ENCODE results near the gene EXOC3L2.

Gene EXOC3L2

GRCh38 chr19:45175515-45176345 lies 69.5 kb downstream of the EXOC3L2 start:
- H3F3A ChIP-seq (ENCODE audit: insufficient read depth), result no peaks in the 10 kb centered on the region
- TF ChIP-seq EZH2phosphoT487 (conservative IDR thresholded peaks at IDR 0.05; ENCODE audit: low read length), result no peak
- TF ChIP-seq CTCF (IDR thresholded peaks at IDR 0.05; ENCODE audit: insufficient read depth, low read length, poor library complexity, severe bottlenecking), result no peak
- no peak overlapping the region for H3K9ac ChIP-seq (ENCODE audit: low read length)
- H3K4me3 ChIP-seq (ENCODE audit: insufficient read depth, low read length, poor library complexity, severe bottlenecking), result no peak overlapping the region
- no peaks in the 10 kb centered on the region for H4K20me1 ChIP-seq (ENCODE audit: low read depth, low read length)
- no peaks in the 10 kb centered on the region for H3K27me3 ChIP-seq (ENCODE audit: low read length)
- no peak overlapping the region for H3K27ac ChIP-seq (ENCODE audit: low read depth, low read length)
- H3K79me2 ChIP-seq (ENCODE audit: insufficient read depth, low read length), result peaks cover 12% of the 10 kb centered on the region; the same call in 1 of the 2 replicates
- no peak overlapping the region for H2AFZ ChIP-seq (ENCODE audit: low read depth, low read length, severe bottlenecking)
- H3K36me3 ChIP-seq (ENCODE audit: low read length), result no peaks in the 10 kb centered on the region
- no peaks in the 10 kb centered on the region for H3K9me3 ChIP-seq (ENCODE audit: insufficient read depth, low read length)
- H3K9me2 ChIP-seq (replicated peaks; ENCODE audit: insufficient read depth, low read length), result no peaks in the 10 kb centered on the region
- no peak overlapping the region for H3K4me2 ChIP-seq (ENCODE audit: low read depth, low read length, poor library complexity, severe bottlenecking)

- no peak overlapping the region for H3K27ac ChIP-seq (ENCODE audit: low read depth, low read length)
- no peaks in the 10 kb centered on the region for H3K9me3 ChIP-seq (ENCODE audit: insufficient read depth, low read length)
- no peak overlapping the region for H3K4me2 ChIP-seq (ENCODE audit: low read depth, low read length, poor library complexity, severe bottlenecking)
- no peak overlapping the region for H3K4me3 ChIP-seq (ENCODE audit: insufficient read depth, low read length, poor library complexity, severe bottlenecking)
- TF ChIP-seq EZH2phosphoT487 (conservative IDR thresholded peaks at IDR 0.05; ENCODE audit: low read length), result no peak
- TF ChIP-seq CTCF (IDR thresholded peaks at IDR 0.05; ENCODE audit: insufficient read depth, low read length, poor library complexity, severe bottlenecking), result no peak
- peaks cover under 1% of the 10 kb centered on the region; the same call in 1 of the 2 replicates for H3K79me2 ChIP-seq (ENCODE audit: insufficient read depth, low read length)
- H3K27me3 ChIP-seq (ENCODE audit: low read length), result no peaks in the 10 kb centered on the region
- no peaks in the 10 kb centered on the region for H3K36me3 ChIP-seq (ENCODE audit: low read length)
- H3K9me2 ChIP-seq (replicated peaks; ENCODE audit: insufficient read depth, low read length), result no peaks in the 10 kb centered on the region
- H2AFZ ChIP-seq (ENCODE audit: low read depth, low read length, severe bottlenecking), result no peak overlapping the region
- H3K9ac ChIP-seq (ENCODE audit: low read length), result no peak overlapping the region
- H4K20me1 ChIP-seq (ENCODE audit: low read depth, low read length), result no peaks in the 10 kb centered on the region
- no peaks in the 10 kb centered on the region for H3F3A ChIP-seq (ENCODE audit: insufficient read depth)
Measured at GRCh38 chr19:45173816-45174215, 71.4 kb downstream of the EXOC3L2 start.

GRCh38 chr19:45172611-45173208 lies 72.5 kb downstream of the EXOC3L2 start:
- TF ChIP-seq CTCF (IDR thresholded peaks at IDR 0.05; ENCODE audit: insufficient read depth, low read length, poor library complexity, severe bottlenecking) (no peak), EZH2phosphoT487 (conservative IDR thresholded peaks at IDR 0.05; ENCODE audit: low read length) (no peak)
- no peak overlapping the region for H3K4me3 ChIP-seq (ENCODE audit: insufficient read depth, low read length, poor library complexity, severe bottlenecking)
- no peak overlapping the region for H2AFZ ChIP-seq (ENCODE audit: low read depth, low read length, severe bottlenecking)
- no peaks in the 10 kb centered on the region for H3K9me3 ChIP-seq (ENCODE audit: insufficient read depth, low read length)
- no peaks in the 10 kb centered on the region for H3F3A ChIP-seq (ENCODE audit: insufficient read depth)
- no peaks in the 10 kb centered on the region for H3K27me3 ChIP-seq (ENCODE audit: low read length)
- H3K9ac ChIP-seq (ENCODE audit: low read length), result no peak overlapping the region
- H3K9me2 ChIP-seq (replicated peaks; ENCODE audit: insufficient read depth, low read length), result no peaks in the 10 kb centered on the region
- no peaks in the 10 kb centered on the region; the same call in 1 of the 2 replicates for H3K79me2 ChIP-seq (ENCODE audit: insufficient read depth, low read length)
- no peaks in the 10 kb centered on the region for H4K20me1 ChIP-seq (ENCODE audit: low read depth, low read length)
- H3K27ac ChIP-seq (ENCODE audit: low read depth, low read length), result no peak overlapping the region
- H3K36me3 ChIP-seq (ENCODE audit: low read length), result no peaks in the 10 kb centered on the region
- no peak overlapping the region for H3K4me2 ChIP-seq (ENCODE audit: low read depth, low read length, poor library complexity, severe bottlenecking)

Data from SU-DHL-6 (cell line).